HL-60 (cell line): ENCODE data around the gene RBM4.

Experiments used
- CTCF ChIP-seq: IDR thresholded peaks from one replicate; pipeline ENCODE4 v1.5.1; 2011; ENCODE audit warnings: low read length, control low read depth, inconsistent platforms; ENCODE audit not compliant: insufficient read depth
- POLR2AphosphoS5 ChIP-seq: IDR thresholded peaks from 2 replicates; pipeline ENCODE4 v1.6.1; 2012; ENCODE audit warnings: low read depth
- TF ChIP-seq, protein P1 (sequence below): IDR thresholded peaks from 2 replicates; pipeline ENCODE4 v1.6.1; 2012; ENCODE audit warnings: low read depth; ENCODE audit not compliant: insufficient replicate concordance

- TF ChIP-seq CTCF (no peak), POLR2AphosphoS5 (no peak)
- TF ChIP-seq, protein P1, sequence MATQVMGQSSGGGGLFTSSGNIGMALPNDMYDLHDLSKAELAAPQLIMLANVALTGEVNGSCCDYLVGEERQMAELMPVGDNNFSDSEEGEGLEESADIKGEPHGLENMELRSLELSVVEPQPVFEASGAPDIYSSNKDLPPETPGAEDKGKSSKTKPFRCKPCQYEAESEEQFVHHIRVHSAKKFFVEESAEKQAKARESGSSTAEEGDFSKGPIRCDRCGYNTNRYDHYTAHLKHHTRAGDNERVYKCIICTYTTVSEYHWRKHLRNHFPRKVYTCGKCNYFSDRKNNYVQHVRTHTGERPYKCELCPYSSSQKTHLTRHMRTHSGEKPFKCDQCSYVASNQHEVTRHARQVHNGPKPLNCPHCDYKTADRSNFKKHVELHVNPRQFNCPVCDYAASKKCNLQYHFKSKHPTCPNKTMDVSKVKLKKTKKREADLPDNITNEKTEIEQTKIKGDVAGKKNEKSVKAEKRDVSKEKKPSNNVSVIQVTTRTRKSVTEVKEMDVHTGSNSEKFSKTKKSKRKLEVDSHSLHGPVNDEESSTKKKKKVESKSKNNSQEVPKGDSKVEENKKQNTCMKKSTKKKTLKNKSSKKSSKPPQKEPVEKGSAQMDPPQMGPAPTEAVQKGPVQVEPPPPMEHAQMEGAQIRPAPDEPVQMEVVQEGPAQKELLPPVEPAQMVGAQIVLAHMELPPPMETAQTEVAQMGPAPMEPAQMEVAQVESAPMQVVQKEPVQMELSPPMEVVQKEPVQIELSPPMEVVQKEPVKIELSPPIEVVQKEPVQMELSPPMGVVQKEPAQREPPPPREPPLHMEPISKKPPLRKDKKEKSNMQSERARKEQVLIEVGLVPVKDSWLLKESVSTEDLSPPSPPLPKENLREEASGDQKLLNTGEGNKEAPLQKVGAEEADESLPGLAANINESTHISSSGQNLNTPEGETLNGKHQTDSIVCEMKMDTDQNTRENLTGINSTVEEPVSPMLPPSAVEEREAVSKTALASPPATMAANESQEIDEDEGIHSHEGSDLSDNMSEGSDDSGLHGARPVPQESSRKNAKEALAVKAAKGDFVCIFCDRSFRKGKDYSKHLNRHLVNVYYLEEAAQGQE, result no peak
Measured at GRCh38 chr11:66686801-66687750, 48.6 kb downstream of the RBM4 start.
